Kidney (tissue), 22 donors: Measurements from ENCODE around the gene GCSAM. TPM values are rescaled to one million over a fixed set of nuclear protein-coding genes. Genes with fewer than 3 reads are reported as not detected.

Source experiments
- DNase-seq, 5 donors: peaks; one replicate each; pipeline ENCODE4 v3.0.0-alpha.2; 2013 to 2020
- FAIRE-seq: peaks from 2 replicates; lab custom pipeline; 2012; peaks lifted over from hg19 to GRCh38; lab: Jason Lieb, UNC
- H3K27ac ChIP-seq, 2 donors: one replicate each; pipeline ENCODE4 v1.7.0; 2013; ENCODE audit warnings: low read depth in 2 of 2, low read length in 2 of 2, inconsistent platforms in 1 of 2
- H3K27me3 ChIP-seq: one replicate; pipeline ENCODE4 v1.7.1; 2013; ENCODE audit warnings: low read length, inconsistent platforms; ENCODE audit not compliant: control insufficient read depth, insufficient read depth
- H3K36me3 ChIP-seq, 3 donors: one replicate each; pipeline versions ENCODE4 v1.7.0 to v1.7.1; 2013; ENCODE audit warnings: low read length in 3 of 3, control low read depth in 1 of 3, inconsistent platforms in 1 of 3; ENCODE audit not compliant: insufficient read depth in 3 of 3, control insufficient read depth in 2 of 3
- H3K4me1 ChIP-seq, 3 donors: one replicate each; pipeline versions ENCODE4 v1.7.0 to v1.7.1; 2013; ENCODE audit warnings: low read length in 3 of 3, inconsistent platforms in 1 of 3, low read depth in 1 of 3; ENCODE audit not compliant: control insufficient read depth in 2 of 3, insufficient read depth in 2 of 3
- H3K4me3 ChIP-seq, 3 donors: one replicate each; pipeline versions ENCODE4 v1.7.0 to v1.8.1; 2013; ENCODE audit warnings: low read length in 3 of 3, control low read depth in 1 of 3, inconsistent platforms in 1 of 3
- H3K9ac ChIP-seq, 3 donors: one replicate each; pipeline versions ENCODE4 v1.7.0 to v1.7.1; 2013; ENCODE audit warnings: low read length in 3 of 3, control low read depth in 1 of 3, inconsistent platforms in 1 of 3
- H3K9me3 ChIP-seq, 3 donors: one replicate each; pipeline versions ENCODE4 v1.7.0 to v1.7.1; 2013; ENCODE audit warnings: low read length in 3 of 3, control low read depth in 1 of 3, inconsistent platforms in 1 of 3; ENCODE audit not compliant: control insufficient read depth in 2 of 3, insufficient read depth in 1 of 3
- CTCF ChIP-seq: IDR thresholded peaks from 3 replicates; pipeline ENCODE4 v1.5.1; 2012; ENCODE audit warnings: mild to moderate bottlenecking, moderate library complexity, borderline replicate concordance; ENCODE audit not compliant: insufficient read depth; ENCODE audit errors: extremely low read depth
- intact Hi-C: fragments of 100-400 bp; cut with DNase I; formaldehyde crosslinking; loops from one replicate; pipeline ENCODE4 v1.11.1; 2022
- long read RNA-seq, 10 donors: library from polyadenylated mRNA in 1 of 10; unstranded in 1 of 10; transcript quantifications; one replicate each; pipeline ENCODE4 v2.0.0 and lab custom pipeline, GENCODE V29; 2021 to 2026
- polyA plus RNA-seq: library from polyadenylated mRNA; stranded (reverse); fragments of 350-450 nt; fragmentation: Illumina TruSeq; extraction: RNeasy Lipid Tissue Mini Kit (QIAGEN cat#74804); gene quantifications from one replicate; pipeline ENCODE4 v1.2.3, GENCODE V29; 2014; ENCODE audit warnings: low read depth, low replicate concordance; ENCODE audit not compliant: insufficient read depth
- total RNA-seq: library from RNA; stranded (reverse); fragmentation: NEBNext Ultra II Directional; extraction: Animal tissue kit (Norgen Biotek cat#: 25700); gene quantifications from one replicate; pipeline ENCODE4 v1.2.1, GENCODE V29; 2021
- donor health status: control.
- donor health status: control.
- donor health status: control.
- donor health status: control.
- donor health status: control.
- donor health status: DM: yes; HTN: yes; CAD: no.
- donor health status: Normal renal cell carcinoma (clear cell type).

The GCSAM gene
- total RNA-seq: 0.88 TPM
- not detected for polyA plus RNA-seq
- long read RNA-seq, donor 1: 0 reads
- long read RNA-seq, donor 2: 0 reads
- long read RNA-seq, donor 3: 0 reads
- long read RNA-seq, donor 4: 0 reads
- long read RNA-seq, donor 5: 0 reads
- long read RNA-seq, donor 6: 0 reads
- long read RNA-seq, donor 7: 0 reads
- long read RNA-seq, donor 8: 0 reads
- long read RNA-seq, donor 9: 0 reads
- long read RNA-seq, donor 10: 0 reads

- no peaks in the 10 kb centered on the region for H3K36me3 ChIP-seq
- no peak within 1 kb of the TSS for H3K4me3 ChIP-seq
- DNase-seq: no peak
- TF ChIP-seq CTCF: no peak
- intact Hi-C loops: no loop called here
- H3K4me1 ChIP-seq: peaks cover 0 to 3% (median 0%) of the 10 kb centered on the region in 3 donors
- no peak for FAIRE-seq
- no peaks in the 10 kb centered on the region for H3K27me3 ChIP-seq
- H3K9ac ChIP-seq: no peak within 1 kb of the TSS
- H3K9me3 ChIP-seq: no peaks in the 10 kb centered on the region
- H3K27ac ChIP-seq: no peak within 1 kb of the TSS
These were observed at the start of gene GCSAM for GRCh38 chr3:112132975-112133448. Gene GCSAM, minus strand, starts transcription at chr3:112133248. Its CDS starts 128 bp downstream, at chr3:112133120.

- Histone ChIP-seq H3K4me3 (no peak overlapping the region), H3K9ac (no peak overlapping the region), H3K27ac (no peak overlapping the region), H3K9me3 (no peaks in the 10 kb centered on the region), H3K36me3 (no peaks in the 10 kb centered on the region), H3K27me3 (no peaks in the 10 kb centered on the region), H3K4me1 (no peaks in the 10 kb centered on the region)
- intact Hi-C loops: no loop called here
- TF ChIP-seq CTCF: no peak
- no peak for DNase-seq
- no peak for FAIRE-seq
These were observed 42.6 kb upstream of the GCSAM start for GRCh38 chr3:112175646-112176045.

- TF ChIP-seq CTCF: no peak
- Histone ChIP-seq H3K27me3 (no peaks in the 10 kb centered on the region), H3K9me3 (no peaks in the 10 kb centered on the region), H3K36me3 (no peaks in the 10 kb centered on the region), H3K9ac (no peak overlapping the region), H3K4me3 (no peak overlapping the region), H3K27ac (no peak overlapping the region), H3K4me1 (no peaks in the 10 kb centered on the region)
- no peak for DNase-seq
- FAIRE-seq: no peak
- intact Hi-C loops: no loop called here
These were observed 42.0 kb upstream of the GCSAM start for GRCh38 chr3:112175037-112175436.

- H3K36me3 ChIP-seq: no peaks in the 10 kb centered on the region
- H3K27me3 ChIP-seq: no peaks in the 10 kb centered on the region
- FAIRE-seq (no peak), DNase-seq (no peak)
- H3K4me3 ChIP-seq: no peak overlapping the region
- no peaks in the 10 kb centered on the region for H3K9me3 ChIP-seq
- H3K4me1 ChIP-seq: no peaks in the 10 kb centered on the region
- H3K27ac ChIP-seq: no peak overlapping the region
- no peak overlapping the region for H3K9ac ChIP-seq
- no peak for TF ChIP-seq CTCF
- intact Hi-C loops: no loop called here
These were observed 38.1 kb upstream of the GCSAM start for GRCh38 chr3:112171144-112171543.
